HUES6 (cell line): ENCODE data around the gene ATP8B2.
"Not testable (repeated sequence)": the region's sequence is repeated elsewhere in the genome, so short reads cannot be mapped to it uniquely, and the experiment has no call there.

Experiments used
- H3K27ac ChIP-seq: 2 replicates; pipeline ENCODE4 v1.7.0; 2013; ENCODE audit warnings: low read depth, mild to moderate bottlenecking, low read length, inconsistent platforms
- H3K27me3 ChIP-seq: 2 replicates; pipeline ENCODE4 v1.6.1; 2013; ENCODE audit warnings: low read length; ENCODE audit not compliant: control insufficient read depth, insufficient read depth
- H3K36me3 ChIP-seq: 2 replicates; pipeline ENCODE4 v1.6.1; 2013; ENCODE audit warnings: low read length; ENCODE audit not compliant: control insufficient read depth, insufficient read depth
- H3K4me1 ChIP-seq: 2 replicates; pipeline ENCODE4 v1.6.1; 2013; ENCODE audit warnings: low read length; ENCODE audit not compliant: control insufficient read depth, insufficient read depth
- H3K4me3 ChIP-seq: 2 replicates; pipeline ENCODE4 v1.5.1; 2013; ENCODE audit warnings: low read depth, low read length
- H3K9ac ChIP-seq: one replicate; pipeline ENCODE4 v1.6.1; 2013; ENCODE audit warnings: mild to moderate bottlenecking, low read length
- H3K9me3 ChIP-seq: 2 replicates; pipeline ENCODE4 v1.6.1; 2013; ENCODE audit warnings: low read depth, low read length; ENCODE audit not compliant: control insufficient read depth, insufficient read depth

Gene ATP8B2

DNA sequence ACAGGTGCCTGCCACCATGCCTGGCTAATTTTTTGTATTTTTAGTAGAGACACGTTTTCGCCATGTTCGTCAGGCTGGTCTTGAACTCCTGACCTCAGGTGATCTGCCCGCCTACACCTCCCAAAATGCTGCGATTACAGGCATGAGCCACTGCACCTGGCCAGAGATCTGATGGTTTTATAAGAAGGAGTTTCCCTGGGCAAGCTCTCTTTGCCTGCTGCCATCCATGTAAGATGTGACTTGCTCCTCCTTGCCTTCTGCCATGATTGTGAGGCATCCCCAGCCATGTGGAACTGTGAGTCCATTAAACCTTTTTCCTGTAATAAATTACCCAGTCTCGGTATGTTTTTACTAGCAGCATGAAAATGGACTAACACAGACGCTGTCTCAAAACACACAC is 16.2 kb upstream of the ATP8B2 start:
- not testable (repeated sequence) for H3K36me3 ChIP-seq, H3K9me3 ChIP-seq

GRCh38 chr1:154312229-154313065 is 12.9 kb upstream of the ATP8B2 start:
- not testable (repeated sequence) for H3K4me1 ChIP-seq, H3K36me3 ChIP-seq, H3K9ac ChIP-seq, H3K27me3 ChIP-seq, H3K27ac ChIP-seq, H3K4me3 ChIP-seq
- peaks cover 11% of the 10 kb centered on the region for H3K9me3 ChIP-seq

More for the DNA sequence above, 16.2 kb upstream of the ATP8B2 start:
- H3K9ac ChIP-seq, H3K27ac ChIP-seq, H3K27me3 ChIP-seq, H3K4me3 ChIP-seq, H3K4me1 ChIP-seq: not testable (repeated sequence)

GRCh38 chr1:154313066-154313356 is 12.3 kb upstream of the ATP8B2 start:
- Histone ChIP-seq H3K4me3 (no peak overlapping the region), H3K4me1 (no peaks in the 10 kb centered on the region), H3K9me3 (peaks cover 11% of the 10 kb centered on the region), H3K27me3 (no peaks in the 10 kb centered on the region), H3K36me3 (no peaks in the 10 kb centered on the region), H3K9ac (no peak overlapping the region), H3K27ac (no peak overlapping the region)

DNA sequence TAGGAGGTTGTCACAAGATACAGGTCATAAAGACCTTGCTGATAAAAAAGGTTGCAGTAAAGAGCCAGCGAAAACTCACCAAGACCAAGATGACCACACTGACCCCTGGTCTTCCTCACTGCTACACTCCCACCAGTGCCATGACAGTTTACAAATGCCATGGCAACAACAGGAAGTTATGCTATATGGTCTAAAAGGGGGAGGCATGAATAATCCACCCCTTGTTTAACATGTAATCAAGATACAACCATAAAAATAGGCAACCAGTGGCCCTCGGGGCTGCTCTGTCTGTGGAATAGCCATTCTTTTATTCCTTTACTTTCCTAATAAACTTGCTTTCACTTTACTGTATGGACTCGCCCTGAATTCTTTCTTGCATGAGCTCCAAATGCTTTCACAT is 11.1 kb upstream of the ATP8B2 start:
- not testable (repeated sequence) for H3K27me3 ChIP-seq, H3K36me3 ChIP-seq, H3K4me1 ChIP-seq, H3K27ac ChIP-seq, H3K9ac ChIP-seq, H3K4me3 ChIP-seq
- peaks cover 11% of the 10 kb centered on the region; the same call in 1 of the 2 replicates for H3K9me3 ChIP-seq

DNA sequence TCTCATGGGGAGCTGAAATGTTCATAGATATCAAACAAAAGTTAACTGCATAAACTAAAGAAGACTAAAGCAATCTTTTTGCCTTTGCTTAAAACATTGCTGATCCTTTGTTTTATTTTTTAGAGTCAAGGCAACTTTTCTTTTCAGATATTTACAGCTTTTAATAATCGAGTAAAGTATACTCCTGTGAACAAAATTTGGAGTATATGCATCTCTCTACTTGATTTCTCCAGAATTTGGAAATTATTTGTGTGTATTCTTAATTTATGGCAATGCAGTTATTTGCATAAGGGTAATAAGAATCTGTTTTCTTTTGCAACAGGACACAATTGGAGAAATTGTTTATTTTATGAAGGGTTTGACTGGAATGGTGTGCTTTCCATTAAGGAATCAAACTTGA is 8.6 kb upstream of the ATP8B2 start:
- Histone ChIP-seq H3K4me1 (no peaks in the 10 kb centered on the region), H3K27me3 (no peaks in the 10 kb centered on the region), H3K4me3 (no peak overlapping the region), H3K9me3 (peaks cover 11% of the 10 kb centered on the region; the same call in 1 of the 2 replicates), H3K9ac (no peak overlapping the region), H3K27ac (no peak overlapping the region), H3K36me3 (no peaks in the 10 kb centered on the region)

GRCh38 chr1:154318386-154318785 is 6.9 kb upstream of the ATP8B2 start:
- H3K27ac ChIP-seq, result no peak overlapping the region
- no peaks in the 10 kb centered on the region for H3K4me1 ChIP-seq
- H3K9me3 ChIP-seq, result peaks cover 11% of the 10 kb centered on the region; the same call in 1 of the 2 replicates
- H3K36me3 ChIP-seq, result no peaks in the 10 kb centered on the region
- H3K27me3 ChIP-seq, result peaks cover 9% of the 10 kb centered on the region; the same call in 1 of the 2 replicates
- H3K4me3 ChIP-seq, result no peak overlapping the region
- H3K9ac ChIP-seq, result no peak overlapping the region

DNA sequence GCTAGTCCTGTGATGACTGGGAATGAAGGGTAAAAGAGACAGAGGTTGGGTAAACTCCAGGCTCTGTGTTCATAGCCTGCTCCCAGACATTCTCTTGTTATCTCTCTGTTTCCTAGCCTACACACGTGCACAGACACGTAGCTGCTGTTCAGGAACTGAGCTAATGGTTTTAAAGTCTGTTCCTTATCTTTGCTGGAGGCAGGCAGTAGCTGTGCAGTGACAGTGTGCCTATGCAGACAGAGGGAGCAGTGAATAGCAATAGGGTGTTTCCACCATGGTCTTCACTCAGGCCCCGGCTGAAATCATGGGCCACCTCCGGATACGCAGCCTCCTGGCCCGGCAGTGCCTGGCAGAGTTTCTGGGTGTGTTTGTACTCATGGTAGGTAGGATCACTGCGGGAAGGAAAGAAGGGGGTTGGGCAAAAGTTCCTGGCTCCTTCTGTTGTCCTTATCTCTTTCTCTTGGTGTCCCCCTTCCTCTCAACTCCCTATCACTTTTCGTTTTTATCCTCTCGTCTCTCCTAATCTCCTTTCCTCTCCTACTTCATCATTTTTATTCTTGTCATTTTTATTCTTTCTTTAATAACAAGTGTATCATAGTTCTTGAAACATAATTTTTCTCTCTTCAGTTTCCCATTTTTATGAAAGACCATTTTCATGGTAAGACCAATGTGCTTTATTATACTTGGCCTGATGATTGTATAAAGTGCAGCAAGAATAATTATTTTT is 4.3 kb upstream of the ATP8B2 start, which contains the start of gene AQP10:
AQP10 (plus strand) TSS at position 212 of the 727 bp plus-strand sequence; CDS start at position 275, 63 bp downstream.
- Histone ChIP-seq H3K36me3 (no peaks in the 10 kb centered on the region), H3K9me3 (peaks cover 10% of the 10 kb centered on the region; the same call in 1 of the 2 replicates), H3K4me1 (no peaks in the 10 kb centered on the region), H3K4me3 (no peak within 1 kb of the TSS), H3K27me3 (peaks cover 17% of the 10 kb centered on the region; the same call in 1 of the 2 replicates), H3K27ac (no peak within 1 kb of the TSS), H3K9ac (no peak within 1 kb of the TSS)

DNA sequence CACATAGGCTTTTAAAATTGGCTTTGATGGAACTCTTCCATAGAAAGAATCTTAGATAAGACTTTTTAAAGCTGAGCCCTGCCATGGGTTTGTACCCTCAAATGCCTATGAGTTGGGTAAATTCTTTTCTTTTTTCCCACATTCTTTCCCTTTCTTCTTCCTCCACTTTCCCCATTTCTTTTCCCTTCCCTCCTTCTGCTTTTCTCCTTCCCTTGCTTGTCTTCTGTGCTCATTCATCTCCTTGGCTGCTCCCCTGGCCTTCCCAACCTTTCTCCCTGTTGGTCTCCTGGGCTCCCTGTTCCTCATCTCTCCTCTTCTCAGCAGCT is 3.8 kb upstream of the ATP8B2 start:
- H3K27me3 ChIP-seq, result peaks cover 17% of the 10 kb centered on the region; the same call in 1 of the 2 replicates
- H3K36me3 ChIP-seq, H3K9ac ChIP-seq, H3K4me3 ChIP-seq, H3K9me3 ChIP-seq, H3K4me1 ChIP-seq, H3K27ac ChIP-seq: not testable (repeated sequence)

DNA sequence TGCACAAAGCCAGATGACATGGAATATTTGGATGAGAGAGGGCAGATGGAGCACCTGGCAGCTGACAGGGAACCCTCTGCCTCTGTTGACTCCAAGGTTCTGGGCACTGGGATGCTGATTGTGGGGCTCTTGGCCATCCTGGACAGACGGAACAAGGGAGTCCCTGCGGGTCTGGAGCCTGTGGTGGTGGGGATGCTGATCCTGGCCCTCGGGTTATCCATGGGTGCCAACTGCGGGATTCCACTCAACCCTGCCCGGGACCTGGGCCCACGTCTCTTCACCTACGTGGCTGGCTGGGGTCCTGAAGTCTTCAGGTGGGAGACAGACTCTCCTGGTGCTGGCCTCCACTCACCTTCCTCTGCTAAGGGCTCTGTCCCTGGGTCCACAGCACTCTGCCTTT is 1.8 kb upstream of the ATP8B2 start:
- Histone ChIP-seq H3K9ac (no peak overlapping the region), H3K4me3 (no peak overlapping the region), H3K27me3 (peaks cover 19% of the 10 kb centered on the region; the same call in 1 of the 2 replicates), H3K4me1 (peaks cover 19% of the 10 kb centered on the region), H3K9me3 (no peaks in the 10 kb centered on the region), H3K27ac (no peak overlapping the region), H3K36me3 (no peaks in the 10 kb centered on the region)

DNA sequence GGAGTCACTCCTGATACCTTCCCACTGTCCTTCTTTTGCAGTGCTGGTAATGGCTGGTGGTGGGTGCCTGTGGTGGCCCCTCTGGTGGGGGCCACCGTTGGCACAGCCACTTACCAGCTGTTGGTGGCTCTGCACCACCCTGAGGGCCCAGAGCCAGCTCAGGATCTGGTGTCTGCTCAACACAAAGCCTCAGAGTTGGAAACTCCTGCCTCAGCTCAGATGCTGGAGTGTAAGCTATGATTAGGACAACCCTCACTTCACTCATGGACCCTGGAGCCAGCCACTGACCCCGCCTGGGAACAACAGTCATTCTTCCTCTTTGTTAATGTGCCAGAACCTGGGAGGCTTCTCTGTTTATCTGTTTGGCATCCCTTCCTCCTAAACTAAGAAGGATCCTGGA is 1.1 kb upstream of the ATP8B2 start:
- Histone ChIP-seq H3K9ac (no peak overlapping the region), H3K27me3 (peaks cover 19% of the 10 kb centered on the region; the same call in 1 of the 2 replicates), H3K4me3 (peak overlapping the region; percentile 96), H3K27ac (no peak overlapping the region), H3K9me3 (no peaks in the 10 kb centered on the region), H3K4me1 (peaks cover 22% of the 10 kb centered on the region), H3K36me3 (no peaks in the 10 kb centered on the region)
